Ascending aorta (tissue), 2 donors: Measurements from ENCODE around the gene STK32B. TPM values are rescaled to one million over a fixed set of nuclear protein-coding genes. Genes with fewer than 3 reads are reported as not detected.

Experiments used
- DNase-seq, 2 donors: peaks; one replicate each; pipeline ENCODE4 v3.0.0-alpha.2; 2019; ENCODE audit warnings: low spot score in 2 of 2
- H3K27ac ChIP-seq, 2 donors: fragments of 200-600 bp; sonication (generic); one replicate each; pipeline ENCODE4 v1.5.1; 2016 to 2017; ENCODE audit warnings: mild to moderate bottlenecking in 1 of 2
- H3K27me3 ChIP-seq: fragments of 200-600 bp; sonication (generic); one replicate; pipeline ENCODE4 v1.5.1; 2017
- H3K36me3 ChIP-seq, 2 donors: fragments of 200-600 bp; sonication (generic); one replicate each; pipeline ENCODE4 v1.5.1; 2016
- H3K4me1 ChIP-seq, 2 donors: fragments of 200-600 bp; sonication (generic); one replicate each; pipeline ENCODE4 v1.5.1; 2016 to 2017; ENCODE audit warnings: mild to moderate bottlenecking in 1 of 2
- H3K4me3 ChIP-seq, 2 donors: fragments of 200-600 bp; sonication (generic); one replicate each; pipeline ENCODE4 v1.5.1; 2016 to 2017; ENCODE audit warnings: mild to moderate bottlenecking in 1 of 2
- H3K9me3 ChIP-seq, 2 donors: fragments of 200-600 bp; sonication (generic); one replicate each; pipeline ENCODE4 v1.5.1; 2016
- intact Hi-C: fragments of 100-400 bp; cut with DNase I; formaldehyde crosslinking; loops from one replicate; pipeline ENCODE4 v1.15.1; 2023
- total RNA-seq: library from RNA; depleted of rRNA; stranded (reverse); fragments of >200 nt; gene quantifications from one replicate; pipeline ENCODE4 v1.1.0, GENCODE V29; 2016
- TF ChIP-seq, protein P1 (sequence below), 3 experiments: fragments of 200-600 bp in 2 of 3; fragments of 450-650 bp in 1 of 3; sonication (generic) in 2 of 3; IDR thresholded peaks; one replicate each; pipeline ENCODE4 v1.5.1; 2016 to 2019; ENCODE audit warnings: antibody characterized with exemption in 3 of 3, mild to moderate bottlenecking in 1 of 3, moderate library complexity in 1 of 3

The STK32B gene
- total RNA-seq, 1 donor from 2014 or later, result 2.3 TPM

DNA sequence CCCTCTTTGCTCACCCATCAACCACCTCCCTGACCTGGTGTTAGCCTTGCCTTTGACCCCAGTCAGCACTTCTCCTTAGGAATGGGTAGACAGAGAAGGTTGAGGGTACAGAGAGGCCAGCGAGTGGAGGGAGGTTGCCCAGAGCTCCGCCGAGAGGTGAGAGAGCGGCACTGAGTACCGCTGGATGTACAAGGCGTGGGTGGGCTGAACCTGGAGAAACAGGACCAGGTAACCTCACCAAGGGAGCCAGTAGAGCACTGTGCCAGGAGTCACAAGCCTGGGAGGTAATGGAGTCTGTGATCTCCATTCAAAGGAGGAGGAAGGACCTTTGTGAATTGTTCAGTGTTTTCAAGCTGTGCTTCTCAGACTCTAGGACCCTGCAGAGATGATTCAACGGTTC lies 400.9 kb downstream of the STK32B start:
- peak in 1 of 2 donors; percentile 55 for DNase-seq
- no peak overlapping the region for H3K4me3 ChIP-seq
- H3K36me3 ChIP-seq, result no peaks in the 10 kb centered on the region
- no peaks in the 10 kb centered on the region for H3K9me3 ChIP-seq
- H3K27me3 ChIP-seq, result no peaks in the 10 kb centered on the region
- H3K4me1 ChIP-seq, result no peaks in the 10 kb centered on the region
- intact Hi-C loops, result no loop called here
- TF ChIP-seq, protein P1, sequence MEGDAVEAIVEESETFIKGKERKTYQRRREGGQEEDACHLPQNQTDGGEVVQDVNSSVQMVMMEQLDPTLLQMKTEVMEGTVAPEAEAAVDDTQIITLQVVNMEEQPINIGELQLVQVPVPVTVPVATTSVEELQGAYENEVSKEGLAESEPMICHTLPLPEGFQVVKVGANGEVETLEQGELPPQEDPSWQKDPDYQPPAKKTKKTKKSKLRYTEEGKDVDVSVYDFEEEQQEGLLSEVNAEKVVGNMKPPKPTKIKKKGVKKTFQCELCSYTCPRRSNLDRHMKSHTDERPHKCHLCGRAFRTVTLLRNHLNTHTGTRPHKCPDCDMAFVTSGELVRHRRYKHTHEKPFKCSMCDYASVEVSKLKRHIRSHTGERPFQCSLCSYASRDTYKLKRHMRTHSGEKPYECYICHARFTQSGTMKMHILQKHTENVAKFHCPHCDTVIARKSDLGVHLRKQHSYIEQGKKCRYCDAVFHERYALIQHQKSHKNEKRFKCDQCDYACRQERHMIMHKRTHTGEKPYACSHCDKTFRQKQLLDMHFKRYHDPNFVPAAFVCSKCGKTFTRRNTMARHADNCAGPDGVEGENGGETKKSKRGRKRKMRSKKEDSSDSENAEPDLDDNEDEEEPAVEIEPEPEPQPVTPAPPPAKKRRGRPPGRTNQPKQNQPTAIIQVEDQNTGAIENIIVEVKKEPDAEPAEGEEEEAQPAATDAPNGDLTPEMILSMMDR (IDR thresholded peaks at IDR 0.05), result no peak
- no peak overlapping the region for H3K27ac ChIP-seq

DNA sequence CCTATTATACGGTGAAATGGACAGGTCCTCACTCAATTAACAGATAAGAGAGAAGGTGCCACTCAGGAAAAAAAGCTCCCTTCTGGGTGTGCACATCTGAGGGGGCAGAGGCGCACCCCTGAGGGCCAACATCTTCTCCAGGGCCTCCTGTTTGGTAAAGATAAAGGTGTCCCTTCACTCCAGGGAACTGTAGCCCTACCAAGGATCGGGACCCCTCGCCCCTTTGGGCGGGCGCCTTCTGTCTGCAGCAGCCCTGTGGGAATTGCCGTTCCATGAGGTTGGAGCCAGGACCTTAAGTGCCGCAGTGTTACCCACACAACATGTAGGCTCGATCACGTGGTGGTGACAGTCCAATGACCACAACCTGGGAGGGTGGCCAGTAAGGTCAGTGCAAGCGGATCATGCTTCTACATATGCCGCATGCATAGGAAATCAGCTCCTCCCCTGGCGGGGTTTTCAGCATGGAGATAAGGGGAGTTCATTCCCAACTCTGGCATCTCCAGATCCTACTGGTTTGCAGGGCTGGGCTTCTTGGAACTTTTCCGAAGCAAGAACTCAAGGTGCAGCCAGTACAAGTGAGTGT lies 403.8 kb downstream of the STK32B start:
- TF ChIP-seq, protein P1 (IDR thresholded peaks at IDR 0.05), result no peak
- Histone ChIP-seq H3K9me3 (no peaks in the 10 kb centered on the region), H3K27me3 (no peaks in the 10 kb centered on the region), H3K4me1 (no peaks in the 10 kb centered on the region), H3K27ac (no peak overlapping the region), H3K4me3 (no peak overlapping the region), H3K36me3 (no peaks in the 10 kb centered on the region)
- DNase-seq, result no peak
- intact Hi-C loops, result no loop called here

DNA sequence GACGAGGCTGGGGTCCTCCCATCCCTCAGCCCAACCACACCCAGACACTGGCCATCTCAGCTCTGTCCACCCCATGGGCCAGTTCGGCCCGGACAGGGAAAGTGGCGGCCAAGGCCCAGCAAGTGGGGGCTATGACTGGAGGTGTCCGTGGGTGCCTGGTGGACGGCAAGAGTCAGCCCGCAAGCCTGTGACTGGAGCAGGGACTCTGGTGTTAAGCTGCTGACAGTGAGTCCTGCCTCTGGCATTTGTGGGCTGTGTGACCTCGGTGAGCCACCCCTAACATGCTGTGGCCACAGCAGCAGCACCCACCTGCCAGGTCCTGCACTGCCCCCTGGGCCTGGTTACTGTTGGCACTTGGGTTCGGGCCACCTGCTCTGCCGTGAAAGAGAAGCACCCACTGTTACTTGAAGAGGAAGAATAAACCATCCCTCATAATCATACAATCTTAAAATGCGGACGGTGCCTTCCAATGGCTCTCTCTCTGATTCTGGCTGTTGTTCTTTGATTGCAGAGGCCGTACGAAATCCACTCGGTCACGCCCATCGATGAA lies 405.1 kb downstream of the STK32B start:
- DNase-seq, result no peak
- no peaks in the 10 kb centered on the region for H3K4me1 ChIP-seq
- intact Hi-C loops, result no loop called here

DNA sequence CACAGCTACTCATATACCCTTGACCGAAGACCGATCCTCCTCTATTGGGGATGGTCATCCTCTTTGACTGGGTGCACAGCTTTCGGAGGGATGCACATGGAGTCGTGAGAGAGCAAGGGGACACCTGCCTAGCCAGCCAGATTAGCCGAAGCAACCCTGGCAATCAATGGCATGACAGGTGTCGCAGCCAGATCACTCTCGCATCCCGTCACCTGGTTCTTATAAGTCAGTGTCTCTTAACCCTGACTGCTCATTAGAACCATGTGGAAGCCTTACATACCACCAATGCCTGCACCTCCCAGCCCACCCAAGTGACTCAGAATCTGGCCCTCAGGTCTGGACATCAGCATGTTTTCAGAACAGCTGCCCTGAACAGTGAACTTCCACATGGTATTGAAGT lies 407.4 kb downstream of the STK32B start:
- intact Hi-C loops, result no loop called here
- Histone ChIP-seq H3K9me3 (no peaks in the 10 kb centered on the region), H3K27ac (no peak overlapping the region), H3K36me3 (no peaks in the 10 kb centered on the region), H3K4me1 (no peaks in the 10 kb centered on the region), H3K4me3 (no peak overlapping the region), H3K27me3 (no peaks in the 10 kb centered on the region)
- peak in 1 of 2 donors; percentile 47 for DNase-seq
- TF ChIP-seq, protein P1 (IDR thresholded peaks at IDR 0.05), result no peak

More for the DNA sequence above, 405.1 kb downstream of the STK32B start:
- H3K9me3 ChIP-seq, result no peaks in the 10 kb centered on the region
- no peaks in the 10 kb centered on the region for H3K27me3 ChIP-seq
- no peak overlapping the region for H3K27ac ChIP-seq
- no peaks in the 10 kb centered on the region for H3K36me3 ChIP-seq
- TF ChIP-seq, protein P1 (IDR thresholded peaks at IDR 0.05), result no peak
- no peak overlapping the region for H3K4me3 ChIP-seq

DNA sequence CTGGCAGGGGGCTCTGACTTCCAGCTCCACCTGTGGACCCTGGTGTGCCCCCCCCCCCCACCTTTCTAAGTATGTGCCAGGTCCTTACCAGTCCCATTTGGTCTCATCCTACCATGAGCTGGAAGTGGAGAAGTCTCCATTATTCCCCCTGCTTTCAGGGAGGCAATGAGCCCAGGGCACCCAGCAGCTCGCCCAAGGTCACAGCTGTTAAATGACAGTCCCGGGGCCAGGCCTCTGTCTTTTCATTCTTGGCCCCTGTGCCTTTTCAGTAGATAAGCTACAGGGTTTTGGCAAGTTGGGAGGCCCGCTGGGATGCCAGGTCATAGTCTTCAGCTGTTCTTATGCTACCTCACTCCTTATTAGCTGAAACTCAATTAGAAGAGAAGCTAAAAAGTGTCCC lies 408.0 kb downstream of the STK32B start:
- Histone ChIP-seq H3K27ac (no peak overlapping the region), H3K27me3 (no peaks in the 10 kb centered on the region), H3K36me3 (no peaks in the 10 kb centered on the region), H3K4me3 (no peak overlapping the region), H3K9me3 (no peaks in the 10 kb centered on the region), H3K4me1 (no peaks in the 10 kb centered on the region)
- TF ChIP-seq, protein P1 (IDR thresholded peaks at IDR 0.05), result no peak
- intact Hi-C loops, result no loop called here
- peak in 1 of 2 donors; percentile 19 for DNase-seq
